Loucy (cell line): ENCODE results near the gene RUNX2.
A peak's percentile ranks its signal among the peaks of the same experiment; 100 is the strongest.

Experiments
- H2AFZ ChIP-seq: fragments of 200-600 bp; sonication (generic); 2 replicates; pipeline ENCODE4 v1.6.0; 2016; ENCODE audit warnings: antibody characterized with exemption, mild to moderate bottlenecking, low read length, moderate library complexity
- H3F3A ChIP-seq: fragments of 200-600 bp; 2 replicates; pipeline ENCODE4 v1.6.0; 2016; ENCODE audit warnings: antibody characterized with exemption, low read depth, mild to moderate bottlenecking
- H3K27me3 ChIP-seq: fragments of 200-600 bp; sonication (generic); 2 replicates; pipeline ENCODE4 v1.6.1; 2014; ENCODE audit warnings: low read length, mild to moderate bottlenecking; ENCODE audit not compliant: insufficient read depth, poor library complexity, severe bottlenecking
- H3K36me3 ChIP-seq: fragments of 200-600 bp; sonication (generic); 2 replicates; pipeline ENCODE4 v1.6.1; 2016; ENCODE audit warnings: low read length; ENCODE audit not compliant: insufficient read depth
- H3K4me1 ChIP-seq: fragments of 200-600 bp; sonication (generic); 2 replicates; pipeline ENCODE4 v1.5.1; 2014; ENCODE audit warnings: low read length, mild to moderate bottlenecking; ENCODE audit not compliant: insufficient read depth, poor library complexity, severe bottlenecking
- H3K4me2 ChIP-seq: fragments of 200-600 bp; sonication (generic); 2 replicates; pipeline ENCODE4 v1.6.0; 2014; ENCODE audit warnings: antibody characterized with exemption, low read length, low read depth, mild to moderate bottlenecking; ENCODE audit not compliant: poor library complexity, severe bottlenecking
- H3K4me3 ChIP-seq: fragments of 200-600 bp; sonication (generic); 2 replicates; pipeline ENCODE4 v1.5.1; 2014; ENCODE audit warnings: low read length, mild to moderate bottlenecking, mixed read lengths; ENCODE audit not compliant: poor library complexity, severe bottlenecking
- H3K79me2 ChIP-seq: fragments of 200-600 bp; sonication (generic); 2 replicates; pipeline ENCODE4 v1.6.1; 2014; ENCODE audit warnings: low read length; ENCODE audit not compliant: insufficient read depth
- H3K9ac ChIP-seq: fragments of 200-600 bp; sonication (generic); 2 replicates; pipeline ENCODE4 v1.6.0; 2014; ENCODE audit warnings: mild to moderate bottlenecking, low read depth, low read length, moderate library complexity; ENCODE audit not compliant: poor library complexity, severe bottlenecking
- H3K9me2 ChIP-seq: fragments of 200-600 bp; sonication (generic); replicated peaks from 2 replicates; pipeline ENCODE4 v1.6.1; 2016; ENCODE audit warnings: low read depth, low read length, mixed read lengths
- H3K9me3 ChIP-seq: fragments of 200-600 bp; sonication (generic); 2 replicates; pipeline ENCODE4 v1.6.1; 2014; ENCODE audit warnings: mild to moderate bottlenecking, antibody characterized with exemption, low read length, low read depth; ENCODE audit not compliant: insufficient read depth
- H4K20me1 ChIP-seq: fragments of 200-600 bp; sonication (generic); 2 replicates; pipeline ENCODE4 v1.6.0; 2014; ENCODE audit warnings: antibody characterized with exemption, low read length, mild to moderate bottlenecking; ENCODE audit not compliant: insufficient read depth, poor library complexity, severe bottlenecking
- CTCF ChIP-seq: fragments of 200-600 bp; sonication (generic); conservative IDR thresholded peaks from 2 replicates; pipeline ENCODE4 v1.5.1; 2014; ENCODE audit warnings: mild to moderate bottlenecking, antibody characterized with exemption, low read length
- EZH2phosphoT487 ChIP-seq: fragments of 200-600 bp; IDR thresholded peaks from 2 replicates; pipeline ENCODE4 v1.6.1; 2018; ENCODE audit warnings: antibody characterized with exemption, mild to moderate bottlenecking, moderate library complexity, borderline replicate concordance

Gene RUNX2

GRCh38 chr6:45448417-45449389 lies 120.6 kb downstream of the RUNX2 start:
- Histone ChIP-seq H3K9me2 (no peaks in the 10 kb centered on the region), H3K4me2 (no peak overlapping the region), H3K27me3 (no peaks in the 10 kb centered on the region), H3K9me3 (no peaks in the 10 kb centered on the region), H3K79me2 (peaks cover 90% of the 10 kb centered on the region), H3K4me3 (no peak overlapping the region), H4K20me1 (peaks cover 34% of the 10 kb centered on the region), H3K4me1 (peaks cover 90% of the 10 kb centered on the region), H3F3A (peaks cover 12% of the 10 kb centered on the region; the same call in 1 of the 2 replicates), H3K9ac (no peak overlapping the region), H2AFZ (no peak overlapping the region), H3K36me3 (peaks cover 25% of the 10 kb centered on the region)
- no peak for TF ChIP-seq CTCF
- TF ChIP-seq EZH2phosphoT487 = no peak

- H3F3A ChIP-seq = peaks cover 17% of the 10 kb centered on the region; the same call in 1 of the 2 replicates
- H3K79me2 ChIP-seq = peaks cover 83% of the 10 kb centered on the region
- no peaks in the 10 kb centered on the region for H3K27me3 ChIP-seq
- peaks cover 24% of the 10 kb centered on the region; the same call in 1 of the 2 replicates for H3K36me3 ChIP-seq
- H4K20me1 ChIP-seq = peaks cover 40% of the 10 kb centered on the region
- H3K9me3 ChIP-seq = no peaks in the 10 kb centered on the region
- H2AFZ ChIP-seq = no peak overlapping the region
- H3K4me2 ChIP-seq = peak overlapping the region; percentile 39
- peaks cover 94% of the 10 kb centered on the region for H3K4me1 ChIP-seq
- no peak overlapping the region for H3K9ac ChIP-seq
- no peak for TF ChIP-seq CTCF
- no peaks in the 10 kb centered on the region for H3K9me2 ChIP-seq
- H3K4me3 ChIP-seq = no peak overlapping the region
Observed at GRCh38 chr6:45450132-45450531, 122.0 kb downstream of the RUNX2 start.

- Histone ChIP-seq H3K27me3 (no peaks in the 10 kb centered on the region), H3K4me3 (no peak overlapping the region), H4K20me1 (peaks cover 47% of the 10 kb centered on the region), H3K9ac (no peak overlapping the region), H3K79me2 (peaks cover 83% of the 10 kb centered on the region), H3K36me3 (peaks cover 24% of the 10 kb centered on the region; the same call in 1 of the 2 replicates), H2AFZ (no peak overlapping the region), H3K9me3 (no peaks in the 10 kb centered on the region), H3K4me1 (peaks cover 94% of the 10 kb centered on the region), H3K4me2 (peak overlapping the region; percentile 39), H3K9me2 (no peaks in the 10 kb centered on the region), H3F3A (peaks cover 12% of the 10 kb centered on the region; the same call in 1 of the 2 replicates)
- TF ChIP-seq EZH2phosphoT487 (peak; percentile 82), CTCF (no peak)
Observed at GRCh38 chr6:45450831-45451230, 122.7 kb downstream of the RUNX2 start.
